ENCODE data around the gene SHC3. TPM values are rescaled to one million over a fixed set of nuclear protein-coding genes. Genes with fewer than 3 reads are reported as not detected.

Gene SHC3
- total RNA-seq, 2 donors from 2014 or later, result not detected

DNA sequence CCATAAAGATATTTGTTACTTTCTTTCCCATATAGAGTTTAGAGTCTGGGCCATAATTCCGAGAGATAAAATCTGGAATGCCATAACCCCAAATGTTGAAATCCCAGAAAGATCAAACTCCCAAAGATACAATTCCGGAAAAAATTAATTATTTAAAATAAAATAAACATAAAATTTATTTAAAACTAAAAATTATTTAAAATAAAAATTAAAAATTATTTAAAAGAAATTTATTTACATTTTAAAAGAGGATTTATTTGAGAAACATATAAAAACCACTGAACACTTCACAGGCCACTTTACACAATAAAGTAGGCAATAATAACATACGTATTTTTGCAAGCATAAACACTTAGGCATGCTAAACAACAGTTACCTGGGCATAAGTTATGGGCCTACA, 57.9 kb downstream of the SHC3 start:
- H3K27me3 Mint-ChIP-seq, result peaks cover 25% of the 10 kb centered on the region
- H3K4me3 Mint-ChIP-seq, result no peak overlapping the region
- no peak for ATAC-seq (replicated peaks)
- H3K9me3 Mint-ChIP-seq, result peaks cover 5% of the 10 kb centered on the region
- no peaks in the 10 kb centered on the region for H3K4me1 Mint-ChIP-seq
- H3K36me3 Mint-ChIP-seq (ENCODE audit: low read depth), result no peaks in the 10 kb centered on the region
- no peak overlapping the region for H3K27ac Mint-ChIP-seq

DNA sequence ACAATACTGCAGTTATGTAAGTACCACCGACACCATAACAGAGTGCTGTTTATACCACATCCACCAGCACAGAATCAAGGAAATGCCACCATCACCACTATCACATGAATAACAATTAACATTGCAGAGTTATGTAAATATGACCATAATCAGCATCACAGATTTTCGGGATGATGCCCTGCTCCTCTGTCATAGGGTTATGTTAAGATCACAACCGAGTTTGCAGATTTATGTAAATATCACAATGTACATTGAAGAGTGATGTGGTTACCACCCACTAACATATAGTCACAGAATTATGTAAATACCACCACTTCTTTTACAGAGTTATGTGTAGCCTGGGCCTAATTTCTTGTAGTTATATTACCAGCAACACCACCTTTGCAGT, 61.8 kb downstream of the SHC3 start:
- no peaks in the 10 kb centered on the region for H3K36me3 Mint-ChIP-seq (ENCODE audit: low read depth)
- H3K4me3 Mint-ChIP-seq, result no peak overlapping the region
- no peak for ATAC-seq (replicated peaks)
- H3K27me3 Mint-ChIP-seq, result peaks cover 31% of the 10 kb centered on the region
- peaks cover 5% of the 10 kb centered on the region for H3K9me3 Mint-ChIP-seq
- no peaks in the 10 kb centered on the region for H3K4me1 Mint-ChIP-seq
- H3K27ac Mint-ChIP-seq, result no peak overlapping the region

DNA sequence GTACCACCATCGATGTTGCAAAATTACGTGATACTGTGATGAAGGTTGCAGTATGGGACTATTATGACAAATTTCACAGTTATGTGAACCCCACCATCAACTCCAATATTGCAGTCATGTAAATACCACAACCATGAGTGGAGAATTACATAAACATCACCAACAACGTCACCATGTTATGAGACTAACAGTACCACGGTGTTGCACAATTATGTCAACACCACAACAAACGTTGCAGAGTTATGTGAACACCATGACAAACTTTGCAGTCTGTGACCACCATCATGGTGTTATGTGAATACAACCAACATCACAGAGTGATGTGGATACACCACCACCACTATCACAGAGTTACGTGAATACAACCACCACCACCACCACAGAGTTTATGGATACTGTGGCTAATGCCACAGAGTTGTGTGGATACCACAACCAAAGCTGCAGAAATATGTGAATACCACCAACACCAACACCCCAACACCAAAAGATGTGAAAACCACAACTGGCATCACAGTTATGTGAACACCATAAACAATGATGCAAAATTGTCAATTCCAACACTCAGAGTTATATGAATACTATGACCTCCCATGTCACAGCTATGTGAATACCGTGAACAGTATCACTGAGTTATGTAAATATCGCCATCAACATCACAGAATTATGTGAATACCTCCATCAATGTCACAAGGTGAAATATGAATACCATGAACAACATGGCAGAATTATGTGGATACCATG, 62.4 kb downstream of the SHC3 start:
- no peak overlapping the region for H3K27ac Mint-ChIP-seq
- H3K9me3 Mint-ChIP-seq, result peaks cover 5% of the 10 kb centered on the region
- H3K36me3 Mint-ChIP-seq (ENCODE audit: low read depth), result no peaks in the 10 kb centered on the region
- ATAC-seq (replicated peaks), result no peak
- H3K4me3 Mint-ChIP-seq, result no peak overlapping the region
- peaks cover 31% of the 10 kb centered on the region for H3K27me3 Mint-ChIP-seq
- no peaks in the 10 kb centered on the region for H3K4me1 Mint-ChIP-seq

DNA sequence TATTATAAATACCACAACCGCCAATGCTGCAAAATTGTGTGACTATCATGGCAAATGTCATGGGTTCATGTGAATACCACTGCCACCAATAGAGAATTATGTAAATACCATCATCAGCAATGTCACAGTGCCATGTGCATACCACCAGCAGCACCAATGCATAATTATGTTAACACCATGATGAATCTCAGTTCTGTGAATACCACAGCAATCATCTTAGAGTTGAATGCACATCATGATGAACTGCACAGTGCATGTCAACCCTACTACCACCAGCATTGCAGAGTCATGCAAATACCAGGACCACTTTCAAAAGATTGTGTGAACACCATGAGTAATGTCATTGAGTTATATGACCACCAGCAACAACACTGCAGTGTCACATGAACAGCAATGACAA, 63.2 kb downstream of the SHC3 start:
- no peak for ATAC-seq (replicated peaks)
- Mint-ChIP-seq H3K4me1 (no peaks in the 10 kb centered on the region), H3K9me3 (peaks cover 5% of the 10 kb centered on the region), H3K27ac (no peak overlapping the region), H3K4me3 (no peak overlapping the region), H3K36me3 (ENCODE audit: low read depth) (no peaks in the 10 kb centered on the region), H3K27me3 (peaks cover 28% of the 10 kb centered on the region)

DNA sequence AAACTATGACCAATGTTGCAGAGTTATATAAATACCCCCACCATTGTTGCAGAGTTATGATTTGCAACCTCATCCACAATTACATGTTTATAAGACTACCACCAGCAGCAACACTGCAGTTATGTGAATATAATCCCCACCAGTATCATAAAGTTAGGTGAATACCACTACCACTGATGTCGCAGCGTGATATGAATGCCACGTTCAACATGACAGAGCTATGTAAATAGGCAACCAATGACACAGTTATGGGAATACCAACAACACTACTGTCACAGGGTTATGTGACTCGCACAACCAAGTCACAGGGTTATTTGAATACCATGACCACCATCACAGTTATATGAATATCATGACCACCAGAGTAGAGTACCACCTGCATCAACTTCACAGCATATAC, 63.9 kb downstream of the SHC3 start:
- Mint-ChIP-seq H3K27me3 (peaks cover 27% of the 10 kb centered on the region), H3K36me3 (ENCODE audit: low read depth) (no peaks in the 10 kb centered on the region), H3K27ac (no peak overlapping the region), H3K9me3 (peaks cover 3% of the 10 kb centered on the region), H3K4me1 (no peaks in the 10 kb centered on the region), H3K4me3 (no peak overlapping the region)
- ATAC-seq (replicated peaks), result no peak

DNA sequence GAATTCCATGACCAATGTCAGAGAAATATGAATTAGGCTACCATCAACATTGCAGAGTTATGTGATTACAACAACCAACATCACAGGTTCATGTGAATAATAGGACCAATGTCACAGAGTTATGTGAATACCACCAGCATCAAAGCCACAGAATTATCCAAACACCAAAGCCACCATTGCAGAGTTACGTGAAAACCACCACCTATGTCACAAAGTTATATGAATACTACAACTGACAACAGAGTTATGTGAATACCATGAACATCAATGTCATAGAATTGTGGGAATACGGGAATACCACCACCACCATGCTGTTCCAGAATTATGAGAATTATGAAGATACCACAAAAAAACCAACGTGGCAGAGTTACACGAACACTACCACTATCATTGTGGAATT, 64.8 kb downstream of the SHC3 start:
- Mint-ChIP-seq H3K4me1 (no peaks in the 10 kb centered on the region), H3K27me3 (peaks cover 21% of the 10 kb centered on the region), H3K36me3 (ENCODE audit: low read depth) (no peaks in the 10 kb centered on the region), H3K4me3 (no peak overlapping the region), H3K27ac (no peak overlapping the region), H3K9me3 (no peaks in the 10 kb centered on the region)
- ATAC-seq (replicated peaks), result no peak

DNA sequence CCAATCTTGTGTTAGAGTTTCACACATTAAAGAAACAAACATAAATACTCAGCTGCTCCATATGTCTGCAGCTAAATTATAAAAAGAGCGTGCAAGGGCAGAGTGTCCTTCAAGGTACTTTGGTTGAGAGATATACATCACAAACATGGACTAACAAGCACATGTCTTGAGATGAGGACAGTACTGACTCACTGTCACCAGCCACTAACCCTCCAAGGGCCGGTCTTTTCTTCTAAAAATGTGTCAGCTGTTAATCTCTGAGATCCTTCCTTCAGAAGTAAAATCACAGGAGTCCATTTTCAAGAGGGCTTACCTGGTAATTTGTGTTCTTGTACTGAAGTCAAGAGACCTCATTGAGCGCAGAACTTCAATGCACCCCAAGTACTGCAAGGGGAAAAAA, 66.4 kb downstream of the SHC3 start:
- no peak for ATAC-seq (replicated peaks)
- no peaks in the 10 kb centered on the region for H3K36me3 Mint-ChIP-seq (ENCODE audit: low read depth)
- no peaks in the 10 kb centered on the region for H3K4me1 Mint-ChIP-seq
- no peak overlapping the region for H3K4me3 Mint-ChIP-seq
- H3K9me3 Mint-ChIP-seq, result no peaks in the 10 kb centered on the region
- peaks cover 16% of the 10 kb centered on the region for H3K27me3 Mint-ChIP-seq
- H3K27ac Mint-ChIP-seq, result no peak overlapping the region

DNA sequence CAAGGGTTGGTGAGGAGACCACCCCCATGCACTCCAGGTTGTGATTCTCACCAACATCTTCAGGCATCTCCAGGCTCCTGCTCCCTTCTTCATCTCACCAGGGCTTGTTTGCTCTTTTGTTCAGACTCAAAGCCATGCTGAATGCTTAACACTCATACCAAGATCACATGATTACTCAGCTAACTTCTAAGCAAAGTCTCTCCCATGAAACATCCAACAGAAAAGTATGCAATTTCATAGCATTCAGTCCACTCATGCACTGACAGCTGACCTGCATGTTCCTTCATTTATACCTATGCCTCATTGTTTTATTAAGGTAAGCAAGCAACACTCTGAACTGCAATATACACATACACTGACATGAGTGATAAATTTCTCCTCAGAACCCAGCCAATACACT, 69.0 kb downstream of the SHC3 start:
- Mint-ChIP-seq H3K4me3 (no peak overlapping the region), H3K36me3 (ENCODE audit: low read depth) (no peaks in the 10 kb centered on the region), H3K27me3 (peaks cover 17% of the 10 kb centered on the region), H3K4me1 (no peaks in the 10 kb centered on the region), H3K9me3 (no peaks in the 10 kb centered on the region), H3K27ac (no peak overlapping the region)
- no peak for ATAC-seq (replicated peaks)

DNA sequence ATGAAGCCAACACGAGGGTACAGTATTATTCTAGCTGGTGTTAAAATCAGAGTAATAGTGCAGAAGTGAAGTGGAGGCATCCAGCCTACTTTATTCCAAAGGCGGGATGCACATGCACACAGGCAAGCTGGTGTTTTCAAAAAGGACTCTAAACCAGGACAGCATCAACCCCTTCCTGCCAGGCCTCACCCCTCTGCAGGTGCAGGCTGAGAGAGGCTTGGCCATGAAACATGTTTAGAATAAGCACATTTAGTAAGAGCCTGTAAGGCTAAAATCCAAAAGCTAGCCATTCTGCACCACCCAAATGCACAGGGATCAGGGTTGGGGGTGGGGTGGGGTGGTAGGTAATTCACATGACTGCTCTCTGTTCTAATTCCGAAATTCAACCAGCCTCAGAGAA, 71.2 kb downstream of the SHC3 start:
- peaks cover 17% of the 10 kb centered on the region for H3K27me3 Mint-ChIP-seq
- H3K4me1 Mint-ChIP-seq, result no peaks in the 10 kb centered on the region
- no peaks in the 10 kb centered on the region for H3K9me3 Mint-ChIP-seq
- no peaks in the 10 kb centered on the region for H3K36me3 Mint-ChIP-seq (ENCODE audit: low read depth)
- ATAC-seq (replicated peaks), result no peak
- no peak overlapping the region for H3K4me3 Mint-ChIP-seq
- no peak overlapping the region for H3K27ac Mint-ChIP-seq

DNA sequence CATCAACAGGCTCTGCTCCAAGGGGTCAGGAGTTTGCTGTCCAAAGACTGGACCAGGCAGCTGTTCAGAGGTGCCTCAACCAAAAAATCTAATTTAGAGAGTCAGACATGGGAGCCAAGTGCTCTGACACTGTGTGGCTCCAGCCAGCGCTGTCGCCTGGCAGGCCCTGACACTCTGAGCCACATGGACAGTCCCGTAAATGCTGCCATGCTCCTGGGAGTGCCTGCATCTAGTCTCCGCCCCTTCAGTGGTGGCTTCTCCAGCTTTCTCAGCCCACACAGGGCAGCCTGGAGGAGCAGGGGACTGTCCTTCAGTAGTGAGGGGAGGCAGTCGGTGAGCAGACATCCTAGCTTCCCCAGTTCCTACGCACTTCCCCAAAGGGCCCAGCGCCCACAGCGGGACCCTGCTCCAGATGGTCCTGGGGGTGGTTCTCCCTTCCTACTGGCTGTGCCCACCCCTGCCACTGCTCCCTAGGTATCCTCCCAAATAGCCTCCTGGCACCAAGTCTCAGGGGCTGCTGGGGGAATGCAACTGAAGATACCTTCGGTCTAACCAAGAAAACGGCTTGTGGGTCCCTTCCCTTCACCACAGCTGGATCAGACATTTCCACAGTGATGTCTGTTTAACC, 72.3 kb downstream of the SHC3 start:
- H3K27ac Mint-ChIP-seq, result no peak overlapping the region
- no peaks in the 10 kb centered on the region for H3K4me1 Mint-ChIP-seq
- H3K27me3 Mint-ChIP-seq, result peaks cover 13% of the 10 kb centered on the region
- no peaks in the 10 kb centered on the region for H3K36me3 Mint-ChIP-seq (ENCODE audit: low read depth)
- no peaks in the 10 kb centered on the region for H3K9me3 Mint-ChIP-seq
- no peak overlapping the region for H3K4me3 Mint-ChIP-seq
- no peak for ATAC-seq (replicated peaks)

DNA sequence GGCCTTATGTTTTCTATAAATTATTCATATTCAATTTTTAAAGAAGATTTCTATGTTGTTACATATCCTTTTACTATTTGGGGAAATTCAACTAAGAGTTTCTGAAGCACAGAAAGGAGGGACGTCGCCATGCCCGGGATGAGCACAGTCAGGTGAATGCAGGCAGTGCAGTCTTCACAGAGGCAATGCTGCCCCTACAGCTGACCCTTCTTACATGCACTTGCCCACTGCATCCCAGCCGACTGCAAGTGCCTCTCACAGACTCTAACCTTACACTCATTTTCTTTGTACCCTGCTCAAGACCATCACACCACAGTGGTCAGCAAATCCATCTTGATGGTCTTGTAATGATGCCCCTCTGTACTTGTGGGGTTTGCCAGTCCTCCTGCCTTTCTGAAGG, 73.8 kb downstream of the SHC3 start:
- no peak overlapping the region for H3K27ac Mint-ChIP-seq
- H3K4me3 Mint-ChIP-seq, result no peak overlapping the region
- no peak for ATAC-seq (replicated peaks)
- H3K4me1 Mint-ChIP-seq, result no peaks in the 10 kb centered on the region
- H3K27me3 Mint-ChIP-seq, result peaks cover 13% of the 10 kb centered on the region
- no peaks in the 10 kb centered on the region for H3K9me3 Mint-ChIP-seq
- no peaks in the 10 kb centered on the region for H3K36me3 Mint-ChIP-seq (ENCODE audit: low read depth)

DNA sequence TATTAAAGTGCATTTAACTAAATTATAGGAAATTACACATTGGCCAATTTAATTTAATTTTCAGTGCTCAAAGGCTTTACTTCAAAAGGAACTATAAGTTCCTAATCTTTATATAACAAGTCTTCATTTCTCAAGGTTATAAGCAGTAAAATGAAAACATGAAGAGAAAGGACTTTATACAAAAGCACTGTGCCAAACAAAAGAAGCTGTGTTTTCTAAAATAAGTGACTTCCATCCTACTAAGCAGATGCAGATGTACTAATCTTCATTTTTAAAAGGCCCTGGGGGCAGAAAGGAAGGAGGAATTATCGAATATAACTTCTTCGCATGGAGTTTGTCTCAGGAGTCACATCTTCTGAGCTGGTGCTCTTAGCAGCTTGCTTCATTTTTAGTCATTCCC, 81.4 kb downstream of the SHC3 start:
- Mint-ChIP-seq H3K9me3 (no peaks in the 10 kb centered on the region), H3K36me3 (ENCODE audit: low read depth) (no peaks in the 10 kb centered on the region), H3K27ac (no peak overlapping the region), H3K27me3 (peaks cover 10% of the 10 kb centered on the region), H3K4me3 (no peak overlapping the region), H3K4me1 (no peaks in the 10 kb centered on the region)
- no peak for ATAC-seq (replicated peaks)

DNA sequence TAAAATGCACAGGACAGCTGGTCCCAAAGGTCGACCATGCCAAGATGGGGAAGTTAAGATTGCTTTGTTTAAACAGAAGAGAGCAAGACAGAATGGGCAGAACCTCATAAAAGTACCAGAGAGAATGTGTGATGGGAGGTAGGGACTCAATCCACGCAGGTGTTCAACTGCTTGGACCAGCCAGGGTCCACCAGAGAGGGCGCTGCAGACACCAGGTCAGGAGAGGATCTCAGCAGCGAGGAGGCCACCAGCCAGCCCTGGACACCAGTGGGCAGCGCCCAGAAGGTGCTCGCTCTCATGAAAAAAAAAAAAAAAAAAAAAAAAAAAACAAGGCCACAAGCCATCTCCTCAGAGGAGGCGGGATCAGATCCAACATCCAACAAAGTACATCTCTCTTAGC, 81.8 kb downstream of the SHC3 start:
- Mint-ChIP-seq H3K36me3 (ENCODE audit: low read depth) (no peaks in the 10 kb centered on the region), H3K27ac (no peak overlapping the region), H3K27me3 (peaks cover 10% of the 10 kb centered on the region), H3K4me3 (no peak overlapping the region), H3K4me1 (no peaks in the 10 kb centered on the region), H3K9me3 (no peaks in the 10 kb centered on the region)
- ATAC-seq (replicated peaks), result no peak

DNA sequence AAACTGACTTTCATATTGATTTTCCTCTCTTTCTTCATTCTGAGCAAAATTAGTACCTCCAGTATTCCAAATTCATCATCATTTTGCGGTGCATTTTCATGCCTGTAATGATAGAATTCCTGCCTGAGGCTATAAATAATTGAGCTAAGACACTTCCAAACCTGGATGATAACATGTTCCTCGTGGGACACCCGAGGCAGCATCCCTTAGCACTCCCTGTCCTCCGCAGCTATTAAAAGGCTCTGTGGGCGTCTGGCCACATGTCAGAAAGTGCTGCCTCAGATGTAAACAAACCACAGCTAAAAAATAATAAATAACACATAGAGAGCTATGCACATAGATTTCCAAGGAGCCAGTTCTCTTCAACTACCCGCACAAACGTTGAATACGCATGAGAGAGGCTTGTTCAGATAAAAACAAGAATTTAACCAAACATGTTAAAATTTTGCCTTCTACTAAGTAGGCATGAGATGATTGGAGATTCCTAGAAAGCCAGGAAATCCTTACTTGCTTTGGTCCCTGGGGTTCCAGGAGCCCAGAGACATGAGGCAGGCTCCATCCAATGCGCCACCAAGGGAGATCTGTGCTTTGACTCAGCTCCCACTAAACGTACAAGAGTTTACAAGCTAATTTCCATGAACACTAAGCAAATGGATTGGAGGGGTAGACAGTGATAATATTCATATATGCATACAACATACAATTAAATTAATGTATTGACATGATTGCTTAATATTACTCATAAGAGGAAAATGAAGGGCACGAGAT, 82.7 kb downstream of the SHC3 start:
- no peak overlapping the region for H3K4me3 Mint-ChIP-seq
- no peaks in the 10 kb centered on the region for H3K9me3 Mint-ChIP-seq
- ATAC-seq (replicated peaks), result no peak
- H3K36me3 Mint-ChIP-seq (ENCODE audit: low read depth), result no peaks in the 10 kb centered on the region
- H3K4me1 Mint-ChIP-seq, result no peaks in the 10 kb centered on the region
- H3K27ac Mint-ChIP-seq, result no peak overlapping the region
- H3K27me3 Mint-ChIP-seq, result peaks cover 10% of the 10 kb centered on the region

Data from activated T-helper 17 cell treated with anti-CD3 and anti-CD28 coated beads, Interleukin-2, amount 50 U/mL, for 72 hours (primary cell).